GM12891 (cell line): ENCODE results near the gene PKHD1.

Experiments used
- PAX5 ChIP-seq: IDR thresholded peaks from 2 replicates; pipeline ENCODE4 v1.6.1; 2011; ENCODE audit warnings: low read length, moderate library complexity, mild to moderate bottlenecking; ENCODE audit not compliant: insufficient read depth, severe bottlenecking
- POLR2A ChIP-seq: IDR thresholded peaks from 2 replicates; pipeline ENCODE4 v1.6.1; 2011; ENCODE audit warnings: low read depth, low read length, control low read depth
- POLR2AphosphoS5 ChIP-seq: IDR thresholded peaks from 2 replicates; pipeline ENCODE4 v1.6.1; 2011; ENCODE audit warnings: low read depth, low read length, control low read depth
- SPI1 ChIP-seq: IDR thresholded peaks from 2 replicates; pipeline ENCODE4 v1.6.1; 2011; ENCODE audit warnings: low read depth, low read length, control low read depth
- TAF1 ChIP-seq: IDR thresholded peaks from 2 replicates; pipeline ENCODE4 v1.6.1; 2011; ENCODE audit warnings: low read depth, low read length, control low read depth

DNA sequence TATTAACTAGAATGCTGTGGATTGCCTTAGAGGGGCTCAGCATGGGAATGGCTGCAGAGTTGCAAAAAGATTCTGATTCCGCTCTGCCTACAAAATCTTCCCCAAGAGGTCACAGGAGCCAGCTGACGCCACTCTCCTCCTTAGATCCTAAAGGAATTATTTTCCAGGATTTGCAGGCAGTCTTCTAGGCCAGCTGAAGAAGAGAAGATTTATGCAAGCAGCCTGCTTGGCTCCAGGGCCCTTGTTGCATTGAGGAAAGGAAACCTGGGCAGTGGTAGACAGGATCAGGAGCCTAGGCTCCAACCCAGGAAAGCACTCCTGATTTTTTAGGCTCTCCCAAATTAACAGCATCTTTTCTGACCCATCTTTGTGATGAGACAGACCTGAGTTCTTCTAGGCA is 245.8 kb downstream of the PKHD1 start:
- TF ChIP-seq TAF1 (no peak), POLR2AphosphoS5 (no peak), POLR2A (no peak), SPI1 (no peak), PAX5 (no peak)
